IPS-20b (cell line): ENCODE data around the gene IFITM5.
"Not testable (repeated sequence)": the region's sequence is repeated elsewhere in the genome, so short reads cannot be mapped to it uniquely, and the experiment has no call there.

Experiments
- H3K27ac ChIP-seq: one replicate; pipeline ENCODE4 v1.5.1; 2013; ENCODE audit warnings: low read length
- H3K27me3 ChIP-seq: 2 replicates; pipeline ENCODE4 v1.6.1; 2013; ENCODE audit warnings: mild to moderate bottlenecking, low read length, inconsistent platforms; ENCODE audit not compliant: insufficient read depth
- H3K36me3 ChIP-seq: 2 replicates; pipeline ENCODE4 v1.6.1; 2013; ENCODE audit warnings: low read depth, mild to moderate bottlenecking, inconsistent platforms, low read length, moderate library complexity; ENCODE audit not compliant: insufficient read depth
- H3K4me1 ChIP-seq: 2 replicates; pipeline ENCODE4 v1.6.1; 2013; ENCODE audit warnings: mild to moderate bottlenecking, control low read depth, inconsistent platforms, low read length, moderate library complexity; ENCODE audit not compliant: insufficient read depth
- H3K4me3 ChIP-seq: 2 replicates; pipeline ENCODE4 v1.5.1; 2013; ENCODE audit warnings: mild to moderate bottlenecking, low read length, inconsistent platforms
- H3K9ac ChIP-seq: 2 replicates; pipeline ENCODE4 v1.6.1; 2013; ENCODE audit warnings: low read depth, mild to moderate bottlenecking, inconsistent platforms, low read length, moderate library complexity
- H3K9me3 ChIP-seq: 2 replicates; pipeline ENCODE4 v1.6.1; 2013; ENCODE audit warnings: mild to moderate bottlenecking, low read depth, low read length, inconsistent platforms; ENCODE audit not compliant: insufficient read depth

IFITM5 gene

GRCh38 chr11:316031-316701, 16.8 kb upstream of the IFITM5 start:
- Histone ChIP-seq H3K9ac (peak overlapping the region; percentile 61), H3K27ac (no peak overlapping the region), H3K4me1 (peaks cover 38% of the 10 kb centered on the region), H3K36me3 (0 out of 2 replicates have a peak, but pooled peaks cover 5% of the 10 kb centered on the region), H3K9me3 (no peaks in the 10 kb centered on the region), H3K4me3 (peak overlapping the region; percentile 91), H3K27me3 (peaks cover 39% of the 10 kb centered on the region)

- 0 out of 2 replicates have a peak, but pooled peaks cover 5% of the 10 kb centered on the region for H3K36me3 ChIP-seq
- peaks cover 38% of the 10 kb centered on the region for H3K4me1 ChIP-seq
- H3K9ac ChIP-seq = peak overlapping the region; percentile 61
- H3K27ac ChIP-seq = no peak overlapping the region
- H3K9me3 ChIP-seq = no peaks in the 10 kb centered on the region
- peaks cover 39% of the 10 kb centered on the region for H3K27me3 ChIP-seq
- peak overlapping the region; percentile 91 for H3K4me3 ChIP-seq
Observed at GRCh38 chr11:315516-315994, 16.2 kb upstream of the IFITM5 start.

- H3K4me3 ChIP-seq = peak overlapping the region; percentile 91
- H3K4me1 ChIP-seq = peaks cover 38% of the 10 kb centered on the region
- peak overlapping the region; percentile 61 for H3K9ac ChIP-seq
- peaks cover 39% of the 10 kb centered on the region for H3K27me3 ChIP-seq
- H3K36me3 ChIP-seq = 0 out of 2 replicates have a peak, but pooled peaks cover 5% of the 10 kb centered on the region
- H3K9me3 ChIP-seq = no peaks in the 10 kb centered on the region
- no peak overlapping the region for H3K27ac ChIP-seq
Observed at GRCh38 chr11:315051-315481, 15.7 kb upstream of the IFITM5 start.

- H3K27ac ChIP-seq, H3K36me3 ChIP-seq, H3K9me3 ChIP-seq: not testable (repeated sequence)
- H3K4me1 ChIP-seq = peaks cover 38% of the 10 kb centered on the region
- H3K4me3 ChIP-seq = peak overlapping the region; percentile 91
- H3K27me3 ChIP-seq = peaks cover 39% of the 10 kb centered on the region
- H3K9ac ChIP-seq = peak overlapping the region; percentile 83; the same call in 1 of the 2 replicates
Observed at GRCh38 chr11:314554-314875, 15.2 kb upstream of the IFITM5 start.

- H3K9me3 ChIP-seq = no peaks in the 10 kb centered on the region
- H3K27me3 ChIP-seq = peaks cover 39% of the 10 kb centered on the region
- peaks cover 41% of the 10 kb centered on the region for H3K4me1 ChIP-seq
- H3K9ac ChIP-seq = peak within 1 kb of the TSS; percentile 83
- H3K4me3 ChIP-seq = peak within 1 kb of the TSS; percentile 91
- 0 out of 2 replicates have a peak, but pooled peaks cover 5% of the 10 kb centered on the region for H3K36me3 ChIP-seq
- peak within 1 kb of the TSS; percentile 9 for H3K27ac ChIP-seq
Observed at GRCh38 chr11:313787-314553, 14.6 kb upstream of the IFITM5 start, which contains the start of gene IFITM1. Gene IFITM1 (plus strand): TSS chr11:314040. CDS start chr11:314171, 131 bp downstream.

DNA sequence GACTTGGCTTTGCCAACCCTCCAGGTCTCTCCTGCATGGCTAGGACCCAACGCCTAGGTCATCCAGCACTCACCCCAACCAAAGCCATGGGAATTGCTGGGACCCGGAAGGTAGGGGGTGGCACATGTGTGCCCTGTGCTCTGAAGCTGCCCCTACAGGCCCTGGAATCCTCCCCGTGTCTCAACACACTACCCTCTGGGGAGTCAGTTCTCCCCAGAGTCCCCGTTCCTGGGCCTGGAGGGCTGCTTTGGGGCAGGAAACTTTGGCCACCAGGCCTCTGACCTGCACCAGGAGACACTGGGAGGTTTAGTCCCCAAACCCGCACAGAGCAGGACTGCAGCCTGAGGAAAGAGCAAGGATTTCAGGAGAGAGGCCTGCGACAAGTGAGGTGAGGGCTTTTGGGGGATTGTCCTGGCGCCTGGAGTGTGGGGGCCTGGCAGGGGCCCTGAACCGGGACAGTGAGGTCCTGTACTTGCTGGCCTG, 14.0 kb upstream of the IFITM5 start:
- peak overlapping the region; percentile 9 for H3K27ac ChIP-seq
- peaks cover 42% of the 10 kb centered on the region for H3K4me1 ChIP-seq
- H3K4me3 ChIP-seq = peak overlapping the region; percentile 91
- peak overlapping the region; percentile 83; the same call in 1 of the 2 replicates for H3K9ac ChIP-seq
- no peaks in the 10 kb centered on the region for H3K9me3 ChIP-seq
- peaks cover 39% of the 10 kb centered on the region for H3K27me3 ChIP-seq
- 0 out of 2 replicates have a peak, but pooled peaks cover 5% of the 10 kb centered on the region for H3K36me3 ChIP-seq

- no peak overlapping the region for H3K27ac ChIP-seq
- H3K27me3 ChIP-seq = peaks cover 33% of the 10 kb centered on the region
- H3K9me3 ChIP-seq = no peaks in the 10 kb centered on the region
- peaks cover 38% of the 10 kb centered on the region for H3K4me1 ChIP-seq
- peak overlapping the region; percentile 31; the same call in 1 of the 2 replicates for H3K4me3 ChIP-seq
- H3K36me3 ChIP-seq = 0 out of 2 replicates have a peak, but pooled peaks cover 5% of the 10 kb centered on the region
- H3K9ac ChIP-seq = no peak overlapping the region; the same call in 1 of the 2 replicates
Observed at GRCh38 chr11:312092-312816, 12.9 kb upstream of the IFITM5 start.

DNA sequence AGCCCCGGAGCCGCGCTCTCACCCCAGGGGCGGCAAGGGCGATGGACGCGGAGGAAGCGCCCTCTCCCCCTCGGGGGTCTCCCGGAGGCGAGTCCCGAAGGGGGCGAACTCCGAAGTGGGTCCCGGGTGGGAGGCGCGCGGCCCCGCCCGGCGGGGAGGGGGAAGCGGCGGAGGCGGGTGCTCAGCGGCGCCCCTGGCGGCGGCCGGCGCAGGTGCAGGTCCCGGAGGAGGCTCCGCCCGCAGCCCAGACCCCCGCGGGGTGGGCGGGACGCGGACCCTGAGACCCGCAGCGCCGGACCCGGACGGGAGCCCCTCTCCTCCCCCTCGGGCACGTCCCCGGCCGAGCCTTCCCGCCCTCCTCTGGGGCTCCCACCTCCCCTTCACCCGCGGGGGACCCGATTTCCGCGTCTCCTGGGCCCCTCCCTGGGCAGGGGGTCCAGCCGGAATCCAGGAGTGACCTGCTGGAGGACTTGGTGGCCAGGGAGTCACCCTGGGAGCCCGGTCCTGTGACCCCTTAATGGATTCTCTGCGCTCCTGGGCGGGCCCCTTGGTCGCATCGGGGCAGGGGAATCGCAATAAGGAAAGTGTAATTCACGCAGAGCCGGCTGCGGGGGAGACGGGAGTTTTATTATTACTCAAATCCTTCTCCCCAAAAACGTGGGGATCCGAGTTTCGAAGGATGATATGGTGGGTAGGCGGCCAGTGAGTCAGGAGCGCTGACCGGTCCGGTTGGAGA, 11.9 kb upstream of the IFITM5 start:
- peaks cover 36% of the 10 kb centered on the region for H3K4me1 ChIP-seq
- peaks cover 23% of the 10 kb centered on the region for H3K27me3 ChIP-seq
- H3K9ac ChIP-seq, H3K9me3 ChIP-seq, H3K36me3 ChIP-seq, H3K27ac ChIP-seq, H3K4me3 ChIP-seq: not testable (repeated sequence)

- H3K27me3 ChIP-seq = peaks cover 11% of the 10 kb centered on the region
- H3K36me3 ChIP-seq, H3K9ac ChIP-seq, H3K27ac ChIP-seq, H3K9me3 ChIP-seq: not testable (repeated sequence)
- peak overlapping the region; percentile 45; the same call in 1 of the 2 replicates for H3K4me3 ChIP-seq
- peaks cover 42% of the 10 kb centered on the region for H3K4me1 ChIP-seq
Observed at GRCh38 chr11:309979-310572, 10.8 kb upstream of the IFITM5 start.

DNA sequence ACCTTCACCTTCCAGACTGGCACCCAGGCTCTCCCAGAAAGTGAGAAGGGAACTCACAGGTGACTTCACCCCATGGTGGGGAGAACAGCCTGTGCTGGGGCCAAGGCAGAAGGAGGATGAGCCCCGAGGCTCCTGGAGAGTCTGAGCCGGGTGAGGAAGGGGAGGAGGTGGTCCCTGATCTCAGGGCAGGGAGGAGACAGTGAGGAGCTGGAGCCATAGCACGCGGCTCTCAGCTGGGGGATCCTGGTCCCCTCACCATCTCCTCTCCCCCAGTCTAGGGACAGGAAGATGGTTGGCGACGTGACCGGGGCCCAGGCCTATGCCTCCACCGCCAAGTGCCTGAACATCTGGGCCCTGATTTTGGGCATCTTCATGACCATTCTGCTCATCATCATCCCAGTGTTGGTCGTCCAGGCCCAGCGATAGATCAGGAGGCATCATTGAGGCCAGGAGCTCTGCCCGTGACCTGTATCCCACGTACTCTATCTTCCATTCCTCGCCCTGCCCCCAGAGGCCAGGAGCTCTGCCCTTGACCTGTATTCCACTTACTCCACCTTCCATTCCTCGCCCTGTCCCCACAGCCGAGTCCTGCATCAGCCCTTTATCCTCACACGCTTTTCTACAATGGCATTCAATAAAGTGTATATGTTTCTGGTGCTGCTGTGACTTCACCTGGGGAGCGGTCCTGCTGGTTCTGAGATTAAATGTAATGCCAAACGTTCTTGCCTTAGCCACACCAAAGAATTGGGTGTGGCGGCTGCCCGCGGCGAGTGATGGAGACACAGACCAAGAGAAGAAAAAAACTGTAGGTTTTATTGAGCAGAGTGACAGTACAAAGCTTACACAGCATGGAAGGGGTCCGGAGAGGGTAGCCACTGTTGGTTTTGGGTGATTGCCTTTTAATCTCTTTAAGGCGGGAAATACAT, 9.7 kb upstream of the IFITM5 start:
- peak overlapping the region; percentile 45 for H3K4me3 ChIP-seq
- not testable (repeated sequence) for H3K36me3 ChIP-seq, H3K9me3 ChIP-seq, H3K27ac ChIP-seq, H3K9ac ChIP-seq, H3K27me3 ChIP-seq
- peaks cover 40% of the 10 kb centered on the region; the same call in 1 of the 2 replicates for H3K4me1 ChIP-seq
